Mucosa of rectum (tissue), 2 donors: ENCODE measurements around the gene BEAN1.

Experiments used
- H3K27ac ChIP-seq, 2 donors: one replicate each; pipeline ENCODE4 v1.7.0; 2013; ENCODE audit warnings: inconsistent platforms in 2 of 2, low read depth in 2 of 2, low read length in 2 of 2
- H3K27me3 ChIP-seq, 2 donors: one replicate each; pipeline ENCODE4 v1.7.0; 2013; ENCODE audit warnings: low read length in 2 of 2; ENCODE audit not compliant: control insufficient read depth in 2 of 2, insufficient read depth in 2 of 2
- H3K36me3 ChIP-seq, 2 donors: one replicate each; pipeline ENCODE4 v1.7.0; 2013; ENCODE audit warnings: low read length in 2 of 2; ENCODE audit not compliant: control insufficient read depth in 2 of 2, insufficient read depth in 2 of 2
- H3K4me1 ChIP-seq, 2 donors: one replicate each; pipeline ENCODE4 v1.7.0; 2013; ENCODE audit warnings: low read length in 2 of 2, mild to moderate bottlenecking in 1 of 2; ENCODE audit not compliant: control insufficient read depth in 2 of 2, insufficient read depth in 2 of 2
- H3K4me3 ChIP-seq, 2 donors: one replicate each; pipeline ENCODE4 v1.7.0; 2013; ENCODE audit warnings: low read length in 2 of 2
- H3K9ac ChIP-seq, 2 donors: one replicate each; pipeline ENCODE4 v1.7.0; 2013; ENCODE audit warnings: low read length in 2 of 2, low read depth in 1 of 2, mild to moderate bottlenecking in 1 of 2
- H3K9me3 ChIP-seq, 2 donors: one replicate each; pipeline ENCODE4 v1.7.0; 2013; ENCODE audit warnings: low read length in 2 of 2; ENCODE audit not compliant: control insufficient read depth in 2 of 2
- donor health status: healthy.
- donor health status: Normal muscosa, but diverticular disease.

BEAN1 gene

GRCh38 chr16:66397736-66398433 is 29.2 kb upstream of the BEAN1 start:
- H3K4me1 ChIP-seq, result no peaks in the 10 kb centered on the region
- H3K4me3 ChIP-seq, result no peak overlapping the region
- no peak overlapping the region for H3K9ac ChIP-seq
- H3K27me3 ChIP-seq, result no peaks in the 10 kb centered on the region
- no peaks in the 10 kb centered on the region for H3K36me3 ChIP-seq
- no peaks in the 10 kb centered on the region for H3K9me3 ChIP-seq
- no peak overlapping the region for H3K27ac ChIP-seq

DNA sequence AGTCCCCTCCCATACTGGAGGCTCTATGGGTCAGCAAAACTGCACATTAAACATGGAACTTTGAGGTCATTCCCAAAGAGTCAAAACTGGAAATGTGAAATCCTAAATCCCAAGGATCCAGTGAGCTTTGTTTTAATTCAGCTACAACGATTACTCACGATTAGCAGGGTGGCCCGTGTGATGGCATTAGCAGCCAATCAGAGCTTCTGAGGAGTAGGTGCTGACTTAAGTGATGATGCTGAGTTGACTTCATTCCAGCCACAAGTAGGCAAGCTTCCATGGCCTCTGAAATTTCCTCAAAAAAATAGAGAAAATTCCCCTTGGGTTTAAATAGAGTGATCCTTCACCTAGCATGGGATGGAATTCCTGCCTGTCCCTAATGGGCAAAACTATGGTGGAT is 28.1 kb upstream of the BEAN1 start:
- Histone ChIP-seq H3K27ac (no peak overlapping the region), H3K36me3 (no peaks in the 10 kb centered on the region), H3K4me1 (no peaks in the 10 kb centered on the region), H3K9me3 (no peaks in the 10 kb centered on the region), H3K4me3 (no peak overlapping the region), H3K9ac (no peak overlapping the region), H3K27me3 (no peaks in the 10 kb centered on the region)

- H3K9ac ChIP-seq, result no peak overlapping the region
- H3K27ac ChIP-seq, result no peak overlapping the region
- H3K36me3 ChIP-seq, result no peaks in the 10 kb centered on the region
- no peaks in the 10 kb centered on the region for H3K4me1 ChIP-seq
- no peak overlapping the region for H3K4me3 ChIP-seq
- H3K27me3 ChIP-seq, result no peaks in the 10 kb centered on the region
- H3K9me3 ChIP-seq, result no peaks in the 10 kb centered on the region
Observed at GRCh38 chr16:66399930-66400329, 27.2 kb upstream of the BEAN1 start.

DNA sequence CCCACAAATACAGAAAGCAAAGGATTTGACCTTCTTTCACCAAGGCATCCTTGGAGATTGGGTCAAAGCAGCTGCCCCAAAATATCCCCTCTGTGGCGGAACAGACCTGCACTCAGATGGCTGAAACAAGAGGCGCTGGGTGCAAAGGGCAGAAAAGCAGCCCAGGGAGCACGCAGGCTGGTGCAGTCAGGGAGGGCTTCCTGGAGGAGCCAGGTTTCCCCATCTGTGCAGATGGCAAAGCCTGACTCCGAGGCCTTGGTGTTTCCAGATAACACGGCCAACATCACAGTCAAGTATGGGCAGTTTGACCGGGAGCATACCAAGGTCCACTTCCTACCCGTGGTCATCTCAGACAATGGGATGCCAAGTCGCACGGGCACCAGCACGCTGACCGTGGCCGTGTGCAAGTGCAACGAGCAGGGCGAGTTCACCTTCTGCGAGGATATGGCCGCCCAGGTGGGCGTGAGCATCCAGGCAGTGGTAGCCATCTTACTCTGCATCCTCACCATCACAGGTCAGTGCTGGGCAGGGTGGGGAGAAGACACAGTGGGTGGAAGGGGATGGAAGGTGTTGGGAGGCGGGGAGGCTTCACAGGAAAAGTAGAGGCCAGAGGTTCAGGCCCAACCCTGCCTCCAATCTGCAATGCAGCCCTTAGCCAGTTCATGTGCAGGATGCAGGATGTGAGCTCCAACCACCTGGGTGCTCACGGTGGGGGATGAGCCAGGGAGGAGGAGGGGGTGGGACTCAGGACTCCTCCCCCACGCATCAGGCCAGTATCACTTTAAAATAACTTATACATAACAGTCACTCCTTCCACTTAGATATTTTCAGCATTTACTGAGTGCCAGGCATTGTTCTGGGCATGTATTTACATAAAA is 26.4 kb upstream of the BEAN1 start:
- no peak overlapping the region for H3K9ac ChIP-seq
- H3K4me1 ChIP-seq, result no peaks in the 10 kb centered on the region
- no peak overlapping the region for H3K4me3 ChIP-seq
- no peaks in the 10 kb centered on the region for H3K36me3 ChIP-seq
- no peak overlapping the region for H3K27ac ChIP-seq
- peaks cover 0 to under 1% of the 10 kb centered on the region in 2 donors for H3K27me3 ChIP-seq
- H3K9me3 ChIP-seq, result no peaks in the 10 kb centered on the region

GRCh38 chr16:66401610-66402009 is 25.5 kb upstream of the BEAN1 start:
- Histone ChIP-seq H3K4me3 (no peak overlapping the region), H3K9ac (no peak overlapping the region), H3K36me3 (no peaks in the 10 kb centered on the region), H3K9me3 (no peaks in the 10 kb centered on the region), H3K27ac (no peak overlapping the region), H3K4me1 (peaks cover 0 to 2% of the 10 kb centered on the region in 2 donors), H3K27me3 (peaks cover 0 to 5% of the 10 kb centered on the region in 2 donors)

DNA sequence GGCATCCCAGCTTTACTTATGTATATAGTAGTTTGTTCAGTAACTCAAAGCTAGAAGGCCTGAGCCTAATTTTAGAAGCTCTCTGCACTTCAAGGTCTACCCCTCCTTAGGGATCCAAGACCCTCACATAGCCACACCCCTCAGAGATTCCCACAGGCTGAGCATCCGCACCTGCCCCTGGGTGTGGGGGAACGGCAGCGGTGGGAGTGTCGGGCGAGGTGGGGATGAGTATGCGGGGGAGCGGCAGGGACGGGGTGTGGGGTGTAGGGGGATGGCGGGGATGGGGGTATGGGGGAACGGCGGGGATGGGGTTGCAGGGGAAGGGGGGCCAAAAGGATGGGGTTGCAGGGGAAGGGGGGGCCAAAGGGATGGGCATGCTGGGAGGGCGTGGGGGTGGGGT is 24.9 kb upstream of the BEAN1 start:
- H3K9ac ChIP-seq, result no peak overlapping the region
- H3K27me3 ChIP-seq, result peaks cover 0 to 5% of the 10 kb centered on the region in 2 donors
- H3K36me3 ChIP-seq, result no peaks in the 10 kb centered on the region
- H3K4me3 ChIP-seq, result no peak overlapping the region
- H3K4me1 ChIP-seq, result peaks cover 5% of the 10 kb centered on the region in 2 donors
- H3K27ac ChIP-seq, result no peak overlapping the region
- H3K9me3 ChIP-seq, result no peaks in the 10 kb centered on the region

GRCh38 chr16:66402591-66403230 is 24.4 kb upstream of the BEAN1 start:
- Histone ChIP-seq H3K27ac (no peak overlapping the region), H3K9me3 (no peaks in the 10 kb centered on the region), H3K9ac (no peak overlapping the region), H3K36me3 (no peaks in the 10 kb centered on the region), H3K4me1 (peaks cover 5% of the 10 kb centered on the region in 2 donors), H3K4me3 (no peak overlapping the region), H3K27me3 (peaks cover 0 to 5% of the 10 kb centered on the region in 2 donors)

DNA sequence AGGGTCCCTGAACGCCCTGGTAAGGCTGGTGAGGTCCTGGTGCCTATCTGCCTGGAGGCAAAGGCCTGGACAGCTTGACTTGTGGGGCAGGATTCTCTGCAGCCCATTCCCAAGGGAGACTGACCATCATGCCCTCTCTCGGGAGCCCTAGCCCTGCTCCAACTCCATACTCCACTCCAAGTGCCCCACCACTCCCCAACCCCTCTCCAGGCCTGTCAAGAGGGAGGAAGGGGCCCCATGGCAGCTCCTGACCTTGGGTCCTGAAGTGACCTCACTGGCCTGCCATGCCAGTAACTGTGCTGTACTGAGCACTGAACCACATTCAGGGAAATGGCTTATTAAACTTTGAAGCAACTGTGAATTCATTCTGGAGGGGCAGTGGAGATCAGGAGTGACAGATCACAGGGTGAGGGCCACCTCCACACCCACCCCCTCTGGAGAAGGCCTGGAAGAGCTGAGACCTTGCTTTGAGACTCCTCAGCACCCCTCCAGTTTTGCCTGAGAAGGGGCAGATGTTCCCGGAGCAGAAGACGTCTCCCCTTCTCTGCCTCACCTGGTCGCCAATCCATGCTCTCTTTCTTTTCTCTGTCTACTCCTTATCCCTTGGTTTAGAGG is 23.5 kb upstream of the BEAN1 start:
- no peaks in the 10 kb centered on the region for H3K36me3 ChIP-seq
- H3K9me3 ChIP-seq, result no peaks in the 10 kb centered on the region
- H3K27ac ChIP-seq, result no peak overlapping the region
- no peak overlapping the region for H3K4me3 ChIP-seq
- peaks cover 0 to 5% of the 10 kb centered on the region in 2 donors for H3K27me3 ChIP-seq
- H3K4me1 ChIP-seq, result peaks cover 5 to 8% of the 10 kb centered on the region in 2 donors
- no peak overlapping the region for H3K9ac ChIP-seq

DNA sequence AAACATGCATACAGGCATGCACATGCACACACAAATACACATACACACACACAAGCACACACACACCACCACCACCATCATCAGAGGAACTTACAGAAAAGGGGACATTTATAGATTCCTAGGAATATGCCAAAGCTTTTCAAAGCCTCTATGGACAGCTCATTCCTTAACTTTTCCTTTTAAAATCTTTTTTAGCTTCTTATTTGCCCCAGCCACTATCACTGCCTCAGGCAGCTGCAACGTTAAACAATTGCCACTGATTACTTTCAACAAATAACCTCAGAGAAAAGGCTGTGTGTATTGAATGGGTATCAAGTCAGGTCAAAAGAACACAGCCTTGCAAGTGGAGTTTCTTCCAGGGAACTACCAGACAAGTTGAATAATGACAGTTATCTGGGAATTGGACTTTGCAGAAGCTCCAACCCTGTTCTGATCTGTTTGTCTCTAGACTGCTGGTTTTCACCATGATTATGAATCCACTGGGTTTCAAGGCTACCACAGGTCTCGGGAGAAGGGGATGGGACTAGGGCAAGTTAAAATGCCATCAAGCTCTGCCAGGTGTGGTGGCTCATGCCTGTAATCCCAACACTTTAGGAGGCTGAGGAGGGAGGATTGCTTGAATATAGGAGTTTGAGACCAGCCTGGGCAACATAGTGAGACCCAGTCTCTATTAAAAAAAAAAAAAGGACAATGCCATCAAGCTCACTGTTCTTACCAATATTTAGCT is 21.9 kb upstream of the BEAN1 start:
- H3K9ac ChIP-seq, result no peak overlapping the region
- no peak overlapping the region for H3K4me3 ChIP-seq
- peaks cover 5 to 9% of the 10 kb centered on the region in 2 donors for H3K4me1 ChIP-seq
- H3K36me3 ChIP-seq, result no peaks in the 10 kb centered on the region
- peaks cover 0 to 5% of the 10 kb centered on the region in 2 donors for H3K27me3 ChIP-seq
- no peak overlapping the region for H3K27ac ChIP-seq
- H3K9me3 ChIP-seq, result no peaks in the 10 kb centered on the region
